Measurements from ENCODE around the gene SLC38A10.

The SLC38A10 gene

GRCh38 chr17:81244358-81245023, 50.6 kb downstream of the SLC38A10 start:
- no peak overlapping the region for H3K4me2 ChIP-seq (ENCODE audit: low read length)
- no peak overlapping the region for H3K27ac ChIP-seq (ENCODE audit: low read depth, low read length)
- no peak overlapping the region for H2BK120ac ChIP-seq (ENCODE audit: insufficient read depth, low read length, poor library complexity)
- no peak overlapping the region for H3K9ac ChIP-seq (ENCODE audit: low read length)
- DNase-seq = no peak
- H3K27me3 ChIP-seq (ENCODE audit: insufficient read depth, low read length) = no peaks in the 10 kb centered on the region
- WGBS (ENCODE audit: extremely low coverage, insufficient coverage, insufficient read length) = no CpG with 5 or more reads among the region's 24 CpGs
- no peak overlapping the region for H3K4ac ChIP-seq (ENCODE audit: low read depth, low read length)
- H4K91ac ChIP-seq (ENCODE audit: low read depth, low read length) = no peak overlapping the region
- H3K4me3 ChIP-seq (ENCODE audit: low read depth, low read length) = no peak overlapping the region
- no peak overlapping the region for H2BK12ac ChIP-seq (ENCODE audit: low read length)
- peaks cover 11 to 19% of the 10 kb centered on the region in 2 experiments for H3K36me3 ChIP-seq (ENCODE audit: control insufficient read depth in 1 of 2, insufficient read depth in 2 of 2, low read length in 2 of 2)
- H3K79me1 ChIP-seq (ENCODE audit: low read length) = peaks cover 5% of the 10 kb centered on the region
- H3K4me1 ChIP-seq (ENCODE audit: control insufficient read depth in 1 of 2, insufficient read depth in 2 of 2, low read length in 2 of 2) = peaks cover 10 to 16% of the 10 kb centered on the region in 2 experiments
- no peak overlapping the region for H3K14ac ChIP-seq (ENCODE audit: low read length)
- peaks cover 6% of the 10 kb centered on the region for H3K9me3 ChIP-seq (ENCODE audit: insufficient read depth, low read depth, low read length)
- no peak overlapping the region for H2BK5ac ChIP-seq (ENCODE audit: low read depth, low read length, poor library complexity)
- H2AFZ ChIP-seq (ENCODE audit: insufficient read depth, low read length, poor library complexity) = no peak overlapping the region
- peaks cover 5% of the 10 kb centered on the region for H3K79me2 ChIP-seq (ENCODE audit: control insufficient read depth, insufficient read depth, low read length, poor library complexity)
- H4K8ac ChIP-seq (ENCODE audit: low read depth, low read length) = no peak overlapping the region
- H3K23ac ChIP-seq (ENCODE audit: low read length) = no peak overlapping the region
- H2AK5ac ChIP-seq (ENCODE audit: low read length) = no peak overlapping the region
- H4K12ac ChIP-seq (ENCODE audit: low read depth, low read length) = no peak overlapping the region
- no peak overlapping the region for H3K18ac ChIP-seq (ENCODE audit: low read length)

- Histone ChIP-seq H3K4me3 (ENCODE audit: low read depth, low read length) (no peak overlapping the region), H3K27ac (ENCODE audit: low read depth, low read length) (no peak overlapping the region), H3K79me1 (ENCODE audit: low read length) (peaks cover 8% of the 10 kb centered on the region), H3K14ac (ENCODE audit: low read length) (no peak overlapping the region), H3K23ac (ENCODE audit: low read length) (no peak overlapping the region), H2BK5ac (ENCODE audit: low read depth, low read length, poor library complexity) (no peak overlapping the region), H3K4me1 (ENCODE audit: control insufficient read depth in 1 of 2, insufficient read depth in 2 of 2, low read length in 2 of 2) (peaks cover 10 to 18% of the 10 kb centered on the region in 2 experiments), H4K12ac (ENCODE audit: low read depth, low read length) (no peak overlapping the region), H4K8ac (ENCODE audit: low read depth, low read length) (no peak overlapping the region), H2BK12ac (ENCODE audit: low read length) (no peak overlapping the region), H2BK120ac (ENCODE audit: insufficient read depth, low read length, poor library complexity) (no peak overlapping the region), H3K36me3 (ENCODE audit: control insufficient read depth in 1 of 2, insufficient read depth in 2 of 2, low read length in 2 of 2) (peaks cover 11 to 14% of the 10 kb centered on the region in 2 experiments), H4K91ac (ENCODE audit: low read depth, low read length) (no peak overlapping the region), H3K9ac (ENCODE audit: low read length) (no peak overlapping the region), H3K4ac (ENCODE audit: low read depth, low read length) (no peak overlapping the region), H2AFZ (ENCODE audit: insufficient read depth, low read length, poor library complexity) (no peak overlapping the region), H3K79me2 (ENCODE audit: control insufficient read depth, insufficient read depth, low read length, poor library complexity) (peaks cover 10% of the 10 kb centered on the region), H3K4me2 (ENCODE audit: low read length) (no peak overlapping the region), H3K27me3 (ENCODE audit: insufficient read depth, low read length) (no peaks in the 10 kb centered on the region), H2AK5ac (ENCODE audit: low read length) (no peak overlapping the region), H3K9me3 (ENCODE audit: insufficient read depth, low read depth, low read length) (peaks cover 6% of the 10 kb centered on the region), H3K18ac (ENCODE audit: low read length) (no peak overlapping the region)
- no peak for DNase-seq
- no CpG with 5 or more reads among the region's 10 CpGs for WGBS (ENCODE audit: extremely low coverage, insufficient coverage, insufficient read length)
These were observed 51.8 kb downstream of the SLC38A10 start for GRCh38 chr17:81243333-81243664.

GRCh38 chr17:81242421-81243332, 52.4 kb downstream of the SLC38A10 start:
- Histone ChIP-seq H2AK5ac (ENCODE audit: low read length) (no peak overlapping the region), H3K4me2 (ENCODE audit: low read length) (no peak overlapping the region), H3K79me2 (ENCODE audit: control insufficient read depth, insufficient read depth, low read length, poor library complexity) (peaks cover 10% of the 10 kb centered on the region), H2BK120ac (ENCODE audit: insufficient read depth, low read length, poor library complexity) (no peak overlapping the region), H2BK12ac (ENCODE audit: low read length) (no peak overlapping the region), H3K4me1 (ENCODE audit: control insufficient read depth in 1 of 2, insufficient read depth in 2 of 2, low read length in 2 of 2) (peaks cover 12 to 22% of the 10 kb centered on the region in 2 experiments), H3K4me3 (ENCODE audit: low read depth, low read length) (peak overlapping the region; percentile 16), H3K18ac (ENCODE audit: low read length) (no peak overlapping the region), H4K91ac (ENCODE audit: low read depth, low read length) (no peak overlapping the region), H3K23ac (ENCODE audit: low read length) (no peak overlapping the region), H3K14ac (ENCODE audit: low read length) (no peak overlapping the region), H3K36me3 (ENCODE audit: control insufficient read depth in 1 of 2, insufficient read depth in 2 of 2, low read length in 2 of 2) (peaks cover 11 to 14% of the 10 kb centered on the region in 2 experiments), H3K4ac (ENCODE audit: low read depth, low read length) (no peak overlapping the region), H3K79me1 (ENCODE audit: low read length) (peaks cover 8% of the 10 kb centered on the region), H2AFZ (ENCODE audit: insufficient read depth, low read length, poor library complexity) (no peak overlapping the region), H4K8ac (ENCODE audit: low read depth, low read length) (no peak overlapping the region), H3K9me3 (ENCODE audit: insufficient read depth, low read depth, low read length) (peaks cover 6% of the 10 kb centered on the region), H4K12ac (ENCODE audit: low read depth, low read length) (no peak overlapping the region), H3K27me3 (ENCODE audit: insufficient read depth, low read length) (no peaks in the 10 kb centered on the region), H2BK5ac (ENCODE audit: low read depth, low read length, poor library complexity) (no peak overlapping the region), H3K27ac (ENCODE audit: low read depth, low read length) (no peak overlapping the region), H3K9ac (ENCODE audit: low read length) (no peak overlapping the region)
- no peak for DNase-seq
- WGBS (ENCODE audit: extremely low coverage, insufficient coverage, insufficient read length) = no CpG with 5 or more reads among the region's 33 CpGs

GRCh38 chr17:81241648-81242420, 53.3 kb downstream of the SLC38A10 start:
- Histone ChIP-seq H3K4me2 (ENCODE audit: low read length) (no peak overlapping the region), H2BK5ac (ENCODE audit: low read depth, low read length, poor library complexity) (no peak overlapping the region), H3K14ac (ENCODE audit: low read length) (no peak overlapping the region), H3K27ac (ENCODE audit: low read depth, low read length) (no peak overlapping the region), H4K91ac (ENCODE audit: low read depth, low read length) (no peak overlapping the region), H2BK120ac (ENCODE audit: insufficient read depth, low read length, poor library complexity) (no peak overlapping the region), H3K36me3 (ENCODE audit: control insufficient read depth in 1 of 2, insufficient read depth in 2 of 2, low read length in 2 of 2) (peaks cover 11% of the 10 kb centered on the region in 2 experiments), H3K4me3 (ENCODE audit: low read depth, low read length) (peak overlapping the region; percentile 16), H3K9me3 (ENCODE audit: insufficient read depth, low read depth, low read length) (peaks cover 3% of the 10 kb centered on the region), H3K23ac (ENCODE audit: low read length) (no peak overlapping the region), H2AFZ (ENCODE audit: insufficient read depth, low read length, poor library complexity) (no peak overlapping the region), H2BK12ac (ENCODE audit: low read length) (no peak overlapping the region), H4K8ac (ENCODE audit: low read depth, low read length) (no peak overlapping the region), H3K79me2 (ENCODE audit: control insufficient read depth, insufficient read depth, low read length, poor library complexity) (peaks cover 10% of the 10 kb centered on the region), H2AK5ac (ENCODE audit: low read length) (no peak overlapping the region), H3K18ac (ENCODE audit: low read length) (no peak overlapping the region), H3K79me1 (ENCODE audit: low read length) (peaks cover 8% of the 10 kb centered on the region), H3K4ac (ENCODE audit: low read depth, low read length) (no peak overlapping the region), H4K12ac (ENCODE audit: low read depth, low read length) (no peak overlapping the region), H3K27me3 (ENCODE audit: insufficient read depth, low read length) (no peaks in the 10 kb centered on the region), H3K4me1 (ENCODE audit: control insufficient read depth in 1 of 2, insufficient read depth in 2 of 2, low read length in 2 of 2) (peaks cover 12 to 19% of the 10 kb centered on the region in 2 experiments), H3K9ac (ENCODE audit: low read length) (no peak overlapping the region)
- DNase-seq = peak; percentile 35 to 49
- no CpG with 5 or more reads among the region's 26 CpGs for WGBS (ENCODE audit: extremely low coverage, insufficient coverage, insufficient read length)
